ENCODE measurements around the gene KDM6B. TPM values are rescaled to one million over a fixed set of nuclear protein-coding genes. Genes with fewer than 3 reads are reported as not detected.

KDM6B gene
- total RNA-seq, 3 donors from 2014 or later = 44.3 to 73.6 (median 54.6) TPM

GRCh38 chr17:7823581-7824001 is 10.4 kb upstream of the KDM6B start:
- ATAC-seq (no peak), DNase-seq (no peak)
- H3K4me3 ChIP-seq = no peak overlapping the region
- H3K4me1 ChIP-seq (ENCODE audit: low read depth) = no peaks in the 10 kb centered on the region
- no peaks in the 10 kb centered on the region for H3K36me3 ChIP-seq (ENCODE audit: low read depth)
- TF ChIP-seq CTCF (IDR thresholded peaks at IDR 0.05) = no peak
- intact Hi-C loops (cut with DNase I, micrococcal nuclease) = no loop called here
- H3K9me3 ChIP-seq = no peaks in the 10 kb centered on the region

GRCh38 chr17:7824021-7824924 is 9.7 kb upstream of the KDM6B start:
- no peak for DNase-seq
- no peaks in the 10 kb centered on the region for H3K36me3 ChIP-seq (ENCODE audit: low read depth)
- intact Hi-C loops (cut with DNase I, micrococcal nuclease) = no loop called here

GRCh38 chr17:7825206-7825990 is 8.6 kb upstream of the KDM6B start:
- H3K36me3 ChIP-seq (ENCODE audit: low read depth) = no peaks in the 10 kb centered on the region
- ATAC-seq = no peak
- intact Hi-C loops (cut with DNase I, micrococcal nuclease) = no loop called here
- H3K4me3 ChIP-seq = no peak overlapping the region
- no peak for DNase-seq
- no peak for TF ChIP-seq CTCF (IDR thresholded peaks at IDR 0.05)
- no peaks in the 10 kb centered on the region for H3K9me3 ChIP-seq
- H3K4me1 ChIP-seq (ENCODE audit: low read depth) = no peaks in the 10 kb centered on the region

More at GRCh38 chr17:7824021-7824924, 9.7 kb upstream of the KDM6B start:
- no peak for ATAC-seq
- Histone ChIP-seq H3K9me3 (no peaks in the 10 kb centered on the region), H3K4me3 (no peak overlapping the region), H3K4me1 (ENCODE audit: low read depth) (no peaks in the 10 kb centered on the region)
- TF ChIP-seq CTCF (IDR thresholded peaks at IDR 0.05) = no peak

GRCh38 chr17:7830616-7831015 is 3.4 kb upstream of the KDM6B start:
- Histone ChIP-seq H3K4me1 (ENCODE audit: low read depth) (peaks cover 10% of the 10 kb centered on the region), H3K4me3 (no peak overlapping the region), H3K36me3 (ENCODE audit: low read depth) (no peaks in the 10 kb centered on the region), H3K9me3 (no peaks in the 10 kb centered on the region)
- DNase-seq (no peak), ATAC-seq (no peak)
- intact Hi-C loops (cut with DNase I, micrococcal nuclease) = no loop called here
- TF ChIP-seq CTCF (IDR thresholded peaks at IDR 0.05) = no peak

GRCh38 chr17:7831233-7831632 is 2.8 kb upstream of the KDM6B start:
- H3K36me3 ChIP-seq (ENCODE audit: low read depth) = no peaks in the 10 kb centered on the region
- no peak for TF ChIP-seq CTCF (IDR thresholded peaks at IDR 0.05)
- intact Hi-C loops (cut with DNase I, micrococcal nuclease) = no loop called here
- H3K4me3 ChIP-seq = no peak overlapping the region
- H3K4me1 ChIP-seq (ENCODE audit: low read depth) = peaks cover 13% of the 10 kb centered on the region
- no peak for DNase-seq
- ATAC-seq = no peak
- H3K9me3 ChIP-seq = no peaks in the 10 kb centered on the region

All from mucosa of descending colon (tissue), 3 donors.